HG02938 (cell line): ENCODE data around the gene TMEM131.

Experiments used
- ATAC-seq: cut with Tn5 transposase; IDR thresholded peaks from one replicate; pipeline ENCODE4 v1.9.1; 2021; ENCODE audit warnings: mild to moderate bottlenecking, moderate library complexity; ENCODE audit not compliant: unreplicated experiment

Gene TMEM131

DNA sequence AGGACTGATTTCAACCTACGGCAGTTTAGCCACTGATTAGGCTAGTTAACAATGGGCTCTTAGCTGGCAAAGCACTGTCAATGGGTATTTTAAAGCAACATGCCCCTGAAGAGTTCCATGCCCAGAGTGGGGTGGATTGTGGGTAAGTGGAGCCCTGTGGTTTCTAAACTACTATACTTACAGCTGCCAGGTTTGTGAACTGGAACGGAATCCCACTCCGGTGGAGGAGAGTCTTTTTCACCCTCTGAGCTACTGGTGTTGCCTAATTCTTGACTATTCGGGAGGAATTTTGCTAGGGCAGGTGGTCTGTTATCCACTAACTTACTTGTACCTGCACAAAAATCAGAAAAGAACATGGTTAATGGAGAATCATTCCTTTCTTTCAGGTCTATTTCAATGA, 229.8 kb downstream of the TMEM131 start:
- no peak for ATAC-seq

DNA sequence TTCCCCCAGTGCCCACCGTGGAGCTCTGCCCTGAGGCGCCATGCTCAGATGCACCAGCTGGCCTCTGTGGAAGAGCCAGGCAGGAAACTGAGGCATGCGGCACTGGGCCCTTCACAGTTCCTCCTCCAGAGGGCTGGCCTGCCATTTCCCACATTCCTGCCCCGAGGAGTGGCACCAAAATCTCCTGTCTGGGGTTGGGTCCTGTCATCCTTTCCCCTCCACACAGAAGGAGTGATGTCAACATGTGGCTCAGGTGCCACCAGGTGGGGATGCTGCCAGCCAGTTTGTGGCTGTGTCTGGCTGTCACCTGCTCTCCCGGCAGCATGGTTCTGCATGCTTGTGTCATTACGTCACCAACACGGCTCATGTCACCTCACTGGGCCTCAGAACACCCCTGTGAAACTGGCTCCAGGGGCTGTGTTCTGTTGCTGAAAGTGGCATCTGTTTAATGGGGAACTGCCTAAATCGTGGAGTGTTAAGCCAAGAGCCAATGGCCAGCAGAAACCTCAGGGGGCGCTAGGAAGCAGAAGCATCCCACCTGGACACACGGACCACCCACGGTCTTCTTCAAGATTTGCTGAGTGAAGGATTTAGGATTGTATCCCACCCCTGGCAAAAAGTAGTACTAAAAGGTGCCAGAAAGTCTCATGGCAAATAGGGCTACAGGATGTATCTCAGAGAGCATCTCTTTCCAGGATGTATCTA, 231.0 kb downstream of the TMEM131 start:
- no peak for ATAC-seq

DNA sequence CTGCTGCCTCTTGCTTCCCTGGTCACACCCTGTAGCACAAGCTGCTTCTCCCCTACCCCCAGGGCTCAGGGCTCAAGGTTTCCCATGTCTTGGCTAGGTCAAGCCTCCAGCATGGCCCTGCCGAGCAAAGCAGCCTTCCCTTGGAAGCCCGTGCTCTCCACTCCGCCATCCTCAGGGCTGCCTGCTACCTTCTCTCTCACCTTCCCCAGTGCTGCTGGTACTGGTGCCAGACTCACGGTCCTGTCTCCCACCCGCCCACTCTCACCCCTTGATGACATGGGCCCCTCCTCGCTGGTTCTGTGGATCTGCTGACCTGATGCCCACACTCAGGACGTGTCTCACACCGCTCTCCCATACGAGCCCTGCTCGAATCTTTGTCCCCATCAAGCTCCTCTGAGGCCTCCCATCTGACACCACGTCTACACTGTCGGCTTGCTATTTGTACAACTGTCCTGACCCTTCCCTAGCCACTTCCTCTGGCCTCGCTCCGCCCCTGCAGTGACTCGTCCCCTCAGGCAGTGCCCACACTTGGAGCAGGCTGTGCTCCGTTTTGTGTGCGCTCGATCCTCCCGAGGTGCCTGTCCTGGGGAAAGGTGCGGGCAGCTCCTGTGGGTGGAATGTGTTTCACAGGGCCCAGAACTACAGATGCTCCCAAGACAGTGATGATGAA, 232.4 kb downstream of the TMEM131 start:
- ATAC-seq = no peak

DNA sequence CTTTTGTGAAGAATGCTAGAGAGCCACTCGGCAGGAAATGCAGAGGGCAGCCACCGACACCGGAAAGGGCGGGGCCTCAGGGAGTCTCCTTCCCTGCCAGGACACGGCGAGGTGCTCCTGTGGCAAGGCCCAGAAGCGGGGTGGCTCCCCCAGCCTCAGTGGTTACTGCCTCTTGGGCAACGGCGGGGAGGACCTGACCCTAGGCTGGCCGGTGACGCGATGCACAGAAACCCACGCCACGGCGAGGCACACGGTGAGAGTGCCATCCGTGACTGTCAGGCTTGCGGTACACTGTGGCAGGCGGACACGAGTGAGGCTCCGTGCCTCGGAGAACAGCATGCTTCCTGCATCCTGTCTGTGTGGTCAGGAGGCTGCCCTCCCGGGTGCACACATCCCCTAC, 234.6 kb downstream of the TMEM131 start:
- ATAC-seq = no peak

DNA sequence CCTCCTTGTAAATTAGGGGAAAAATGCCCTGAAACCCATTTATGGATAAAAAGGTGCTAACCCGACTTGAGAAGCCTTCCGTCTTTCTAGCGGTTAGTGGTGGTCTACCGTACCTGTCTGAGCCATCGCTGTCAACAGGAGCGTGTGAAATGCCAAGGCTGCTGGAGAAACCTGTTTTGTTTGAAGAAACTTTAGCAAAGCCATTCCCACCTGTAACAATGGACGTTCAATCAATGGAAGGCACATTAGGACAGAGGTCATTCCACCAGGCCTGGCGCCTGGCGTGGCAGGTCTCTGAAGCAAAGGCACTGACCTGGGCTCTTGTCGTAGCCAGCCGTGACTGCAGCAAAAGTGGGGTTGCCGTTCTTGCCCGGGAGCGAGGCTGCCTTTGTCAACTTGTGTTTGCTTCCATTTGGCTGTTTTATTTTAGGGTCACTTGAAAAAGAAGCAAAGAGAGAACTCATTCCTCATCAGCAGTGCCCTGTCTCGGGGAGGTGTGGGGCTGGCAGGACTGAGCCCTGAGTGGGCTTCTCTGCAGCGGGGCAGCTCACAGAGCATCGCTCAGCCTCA, 235.2 kb downstream of the TMEM131 start:
- ATAC-seq = no peak

DNA sequence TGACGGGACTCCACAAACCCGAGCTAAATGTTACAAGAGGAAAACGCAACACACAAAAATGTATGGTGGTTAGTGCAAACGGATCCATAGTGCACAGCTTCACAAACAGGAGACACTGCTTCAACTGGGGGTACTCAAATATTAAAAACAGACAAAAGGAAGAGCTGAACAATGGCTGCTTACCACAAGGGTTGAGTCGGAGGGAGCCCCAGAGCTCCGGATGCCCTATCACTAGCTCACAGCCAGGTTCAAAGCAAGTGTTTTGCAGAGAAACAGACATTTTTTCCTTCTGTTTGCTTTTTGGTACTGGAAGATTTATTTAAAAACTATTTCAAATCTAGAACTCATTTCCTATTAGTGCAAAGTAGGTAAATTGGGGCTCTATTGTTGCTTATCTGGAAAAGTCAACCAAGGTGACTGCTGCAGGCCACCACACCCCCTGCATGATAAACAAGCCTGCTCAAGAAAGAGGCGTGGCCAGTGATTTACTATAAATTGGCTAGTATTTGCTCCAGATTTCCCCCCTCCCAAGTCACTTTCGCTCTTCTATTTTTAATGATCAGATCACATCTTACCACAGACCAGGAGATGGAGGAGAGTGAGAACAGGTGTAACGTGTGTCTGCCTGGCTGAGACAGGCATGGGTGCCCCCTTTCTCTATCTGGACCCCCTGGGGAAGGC, 235.9 kb downstream of the TMEM131 start:
- no peak for ATAC-seq

DNA sequence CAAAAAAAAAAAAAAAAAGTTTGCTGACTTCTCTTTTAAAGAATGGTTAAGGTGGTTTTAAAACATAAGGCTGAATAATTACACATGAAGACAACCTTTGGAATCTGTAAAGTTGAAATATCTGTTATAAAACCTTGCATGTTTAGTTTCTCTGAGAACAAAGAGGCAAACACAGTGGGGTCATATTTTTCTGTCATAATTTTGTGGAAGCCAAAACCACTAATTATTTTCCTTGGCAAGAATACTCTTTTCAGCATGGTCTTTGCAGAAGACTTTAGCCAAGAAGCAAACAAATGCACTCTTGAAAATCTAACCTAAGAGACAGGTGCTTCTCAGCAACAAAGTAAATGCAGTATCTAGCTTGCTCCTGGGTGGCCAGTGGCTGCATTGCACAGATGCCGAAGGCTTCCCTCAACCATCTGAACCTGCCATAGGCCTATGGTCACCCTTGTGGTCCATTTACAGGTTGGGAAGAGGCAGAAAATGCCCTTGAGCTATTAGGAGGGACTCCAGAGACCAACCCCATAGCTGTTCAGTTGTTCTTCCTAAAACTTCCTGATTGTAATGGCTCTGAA, 237.5 kb downstream of the TMEM131 start:
- no peak for ATAC-seq

DNA sequence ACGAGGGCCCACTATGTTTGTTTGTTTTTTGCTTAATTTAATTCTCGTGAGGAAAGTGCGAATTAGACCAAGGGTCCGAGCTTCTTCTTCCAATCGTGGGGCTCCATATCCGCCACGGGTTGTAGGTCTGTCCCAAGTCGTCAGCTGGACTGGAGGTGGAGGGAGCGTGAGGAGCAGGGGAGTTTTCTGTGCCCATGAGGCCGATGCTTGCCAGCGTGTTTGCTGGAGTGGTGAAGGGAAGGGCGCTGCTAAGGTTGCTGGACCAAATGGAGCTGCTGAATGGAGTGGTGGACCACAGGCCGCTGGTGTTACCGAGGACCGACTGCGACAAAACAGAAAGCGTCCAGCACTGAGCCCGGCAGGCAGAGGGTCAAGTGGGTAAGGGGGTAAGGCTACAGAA, 238.7 kb downstream of the TMEM131 start:
- no peak for ATAC-seq

DNA sequence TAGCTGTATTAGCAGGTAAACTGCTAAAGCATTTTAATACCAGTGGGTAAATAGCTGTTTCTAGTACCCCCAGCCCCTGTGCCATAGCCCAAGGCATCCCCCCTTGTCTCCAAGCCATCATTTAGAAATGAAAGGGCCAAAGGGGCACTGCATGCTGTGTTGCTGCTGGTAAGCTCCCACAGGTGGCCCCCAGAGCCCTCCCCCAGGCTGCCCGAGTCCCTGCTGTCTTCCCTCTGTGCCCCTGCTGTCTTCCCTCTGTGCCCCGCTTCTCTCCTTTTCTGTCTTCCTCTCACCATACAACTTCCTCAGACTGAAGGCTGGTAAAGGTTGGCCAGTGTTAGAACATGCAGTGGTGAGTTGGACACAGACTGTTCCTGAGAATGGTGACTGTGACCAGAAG, 240.3 kb downstream of the TMEM131 start:
- no peak for ATAC-seq

DNA sequence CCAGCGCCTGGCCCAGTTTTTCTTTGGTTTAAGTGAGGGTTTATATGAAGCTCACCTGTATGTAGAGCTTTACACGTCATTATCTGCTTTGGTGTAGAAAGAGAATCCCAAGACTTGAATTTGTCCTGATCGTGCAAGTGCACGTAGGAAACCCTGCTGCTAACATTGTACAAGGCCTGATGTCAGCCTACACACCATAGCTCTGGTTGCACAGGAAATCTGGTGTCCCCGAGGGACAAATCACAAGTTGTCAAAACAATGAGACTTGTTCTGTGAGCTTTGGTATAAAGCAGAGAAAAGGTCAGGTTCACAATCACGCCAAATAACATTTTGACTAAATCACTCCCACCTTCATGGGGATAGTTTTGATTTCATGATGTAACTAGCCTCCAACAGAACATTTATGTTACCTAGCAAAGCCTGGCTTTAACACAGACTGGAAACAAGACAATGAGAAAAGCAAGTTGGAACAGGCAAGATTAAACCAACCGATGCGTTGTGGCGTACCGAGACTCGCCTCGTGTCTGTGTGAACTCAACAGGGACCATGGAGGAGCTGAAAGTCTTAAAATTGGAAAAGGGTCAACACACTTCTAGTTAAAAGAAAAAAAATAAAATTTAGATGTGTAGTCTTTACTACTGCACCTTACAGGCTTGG, 240.9 kb downstream of the TMEM131 start:
- no peak for ATAC-seq

DNA sequence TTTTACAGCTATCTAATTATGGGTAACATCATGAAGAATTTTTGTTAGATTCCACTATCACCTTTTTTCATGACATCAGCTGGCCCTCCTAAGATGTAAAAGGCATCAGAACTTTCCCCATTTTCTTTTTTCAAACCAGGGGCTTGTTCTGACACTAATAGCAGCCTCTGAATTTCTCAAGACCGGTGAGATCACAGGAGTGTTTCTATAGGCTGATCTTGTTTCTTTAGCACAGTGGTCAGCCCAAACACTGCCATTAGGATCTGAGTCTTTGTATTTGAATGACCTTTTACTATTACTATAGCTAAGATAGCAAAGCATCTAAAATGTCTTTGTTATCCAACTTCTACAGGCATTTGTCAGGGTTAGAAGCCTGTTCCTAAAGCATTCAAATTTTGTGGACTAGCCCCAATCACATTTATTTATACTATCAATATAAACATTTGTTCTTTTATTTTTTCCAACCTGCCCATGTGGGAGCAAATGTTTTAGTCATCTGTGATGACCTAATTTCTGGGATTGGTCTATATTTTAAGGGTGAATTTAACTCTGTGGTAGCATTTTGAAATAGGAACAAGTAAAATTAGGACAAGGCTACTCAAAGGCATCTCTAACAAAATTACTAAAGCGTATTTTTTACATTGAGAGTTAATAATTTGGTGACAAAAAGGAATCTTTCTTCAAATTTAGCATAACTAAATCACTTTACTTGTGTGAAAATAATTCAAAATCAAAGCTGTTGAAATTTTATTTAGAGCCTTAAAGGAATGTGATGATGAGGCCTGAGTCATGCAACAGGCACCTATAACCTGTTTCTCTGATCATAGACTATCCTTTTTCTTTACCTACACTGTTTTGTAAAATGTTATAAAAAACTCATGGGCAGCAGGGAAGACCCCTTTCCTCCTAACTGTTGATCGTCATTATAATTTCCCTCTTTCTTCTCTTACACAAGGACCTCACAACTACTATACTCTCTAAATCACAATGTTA, 243.1 kb downstream of the TMEM131 start:
- no peak for ATAC-seq

DNA sequence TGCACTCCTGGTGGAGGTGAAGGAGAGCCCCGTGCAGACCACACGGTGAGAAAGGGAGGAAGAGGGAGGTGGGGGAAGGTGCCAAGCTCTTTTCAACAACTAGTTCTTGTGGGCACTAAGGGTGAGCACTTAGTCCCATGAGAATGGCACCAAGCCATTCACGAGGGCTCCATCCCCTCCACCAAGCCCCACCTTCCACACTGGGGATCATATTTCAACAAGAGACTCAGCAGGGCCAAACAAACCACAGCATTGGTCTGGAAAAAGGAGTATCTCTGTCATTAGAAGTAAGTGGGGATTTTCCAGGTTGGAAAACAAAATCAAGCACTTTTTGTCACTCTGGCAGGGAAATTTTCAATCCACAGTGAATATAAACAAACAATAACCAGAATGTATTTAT, 244.0 kb downstream of the TMEM131 start:
- no peak for ATAC-seq

DNA sequence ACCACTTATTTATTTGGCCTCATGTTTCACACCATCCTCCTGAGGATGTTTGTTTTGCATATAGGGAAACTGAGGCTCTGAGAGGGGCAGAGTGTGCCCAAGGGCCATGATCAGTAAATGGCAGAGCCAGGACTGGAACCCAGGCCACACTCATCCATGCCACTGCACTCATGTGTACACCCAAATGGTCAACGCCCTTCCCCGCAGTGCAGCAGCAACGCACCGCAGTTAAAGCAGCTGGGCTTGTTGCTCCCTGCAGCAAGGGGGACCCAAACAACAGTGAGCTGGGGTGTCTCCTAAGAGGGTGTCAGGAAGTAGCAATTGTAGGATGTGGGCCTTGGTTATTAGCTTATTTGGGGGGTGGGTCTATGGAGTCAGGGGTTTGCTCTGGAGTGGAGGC, 245.7 kb downstream of the TMEM131 start:
- ATAC-seq = no peak

DNA sequence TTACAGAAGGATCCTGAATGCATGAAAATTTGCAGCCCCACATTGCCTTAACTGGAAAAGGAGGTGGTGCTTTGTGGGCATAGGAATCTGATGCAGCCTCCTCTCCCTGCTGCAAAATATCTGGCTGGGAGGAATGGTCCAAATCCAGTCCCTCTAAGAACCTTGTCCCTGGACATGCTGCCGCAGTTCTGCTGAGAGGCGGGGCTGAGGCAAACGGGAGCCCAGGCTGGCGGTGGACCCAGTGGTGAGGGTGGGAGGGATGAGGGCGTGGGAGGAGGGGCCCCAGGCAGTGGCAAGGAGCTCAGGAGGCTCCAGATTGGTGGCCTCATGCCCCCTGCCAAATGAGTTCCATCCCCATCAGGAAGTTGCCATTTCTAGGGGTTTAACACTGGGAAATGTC, 246.2 kb downstream of the TMEM131 start:
- no peak for ATAC-seq

DNA sequence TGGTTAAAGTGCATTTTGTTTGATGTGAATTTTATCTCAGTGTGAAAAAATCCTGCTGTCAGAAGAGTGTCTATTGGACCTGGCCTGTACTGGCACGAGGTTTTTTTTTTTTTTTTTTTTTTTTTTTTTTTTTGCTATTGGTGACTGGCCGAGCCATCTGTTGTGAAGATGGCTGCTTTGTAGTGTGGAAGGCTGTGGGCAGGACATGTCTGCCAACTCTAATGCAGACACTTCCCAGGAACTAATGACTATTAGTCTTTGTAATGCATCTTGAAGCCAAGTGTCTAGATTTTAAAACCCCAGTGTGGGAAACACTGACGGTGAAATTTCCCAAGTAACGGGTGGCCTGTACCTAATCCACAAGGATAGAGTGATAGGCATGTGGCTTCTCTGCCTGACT, 248.0 kb downstream of the TMEM131 start:
- ATAC-seq = no peak

DNA sequence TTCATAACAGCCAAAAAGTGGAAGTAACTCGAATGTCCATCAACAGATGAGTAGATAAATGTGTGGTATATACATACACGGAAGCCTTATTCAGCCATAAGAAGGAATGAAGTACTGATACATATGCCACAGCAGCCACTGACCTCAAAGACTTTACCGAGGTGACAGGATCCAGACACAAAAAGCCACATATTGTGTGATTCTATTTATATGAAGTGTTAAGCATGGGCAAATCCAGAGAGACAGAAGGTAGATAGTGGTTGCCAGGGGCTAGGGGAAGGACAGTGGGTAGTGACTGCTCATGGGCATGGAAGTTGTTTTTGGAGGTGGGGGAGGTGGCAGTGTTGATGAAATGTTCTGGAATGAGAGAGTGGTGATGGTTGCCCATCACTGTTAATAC, 248.5 kb downstream of the TMEM131 start:
- ATAC-seq = no peak

DNA sequence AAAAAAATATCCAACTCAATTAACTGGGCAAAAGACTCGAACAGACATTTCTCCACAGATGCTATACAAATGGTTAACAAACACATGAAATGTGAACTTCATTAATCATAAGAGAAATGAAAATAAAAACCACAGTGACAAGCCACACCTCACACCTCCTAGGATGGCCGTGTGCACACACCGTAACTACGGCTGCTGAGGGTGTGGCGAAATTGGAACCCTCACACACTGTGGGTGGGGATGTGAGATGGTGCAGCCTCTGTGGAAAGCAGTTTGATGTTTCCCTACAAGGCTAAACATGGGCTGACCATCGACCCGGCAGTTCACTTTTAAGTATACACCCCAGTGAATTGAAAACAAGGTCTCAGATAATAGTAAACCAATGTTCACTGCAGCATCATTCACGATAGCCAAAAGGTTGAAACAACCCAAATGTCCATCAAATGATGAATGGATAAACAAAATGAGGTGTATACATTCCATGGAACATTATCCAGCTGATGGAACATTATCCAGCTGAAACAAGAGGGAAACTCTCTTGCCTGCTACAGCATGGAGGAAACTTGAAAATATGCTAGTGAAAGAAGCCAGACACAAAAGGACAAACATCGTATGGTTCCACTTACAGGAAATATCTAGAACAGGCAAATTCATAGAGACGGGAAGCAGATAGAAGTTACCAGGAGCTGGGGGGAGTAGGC, 250.1 kb downstream of the TMEM131 start:
- ATAC-seq = no peak

DNA sequence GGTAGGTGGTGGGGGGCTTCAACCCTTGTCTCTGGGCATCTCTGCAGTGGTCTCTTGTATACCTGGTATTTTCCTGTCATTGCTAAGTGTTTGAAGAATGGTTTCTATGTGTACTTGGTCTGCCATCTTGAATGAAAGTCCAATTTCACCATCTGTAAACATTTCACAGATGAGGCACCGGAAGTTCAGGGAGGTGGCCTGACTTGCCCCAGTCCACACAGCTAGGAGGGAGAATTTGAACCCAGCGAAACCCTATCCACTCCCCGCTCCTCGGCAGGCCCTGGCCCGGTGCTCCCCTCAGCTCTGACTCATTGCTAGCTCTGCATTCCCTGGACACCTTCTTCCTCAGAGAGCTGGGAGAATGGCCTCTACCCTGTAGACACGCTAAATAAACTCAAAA, 251.8 kb downstream of the TMEM131 start:
- no peak for ATAC-seq

DNA sequence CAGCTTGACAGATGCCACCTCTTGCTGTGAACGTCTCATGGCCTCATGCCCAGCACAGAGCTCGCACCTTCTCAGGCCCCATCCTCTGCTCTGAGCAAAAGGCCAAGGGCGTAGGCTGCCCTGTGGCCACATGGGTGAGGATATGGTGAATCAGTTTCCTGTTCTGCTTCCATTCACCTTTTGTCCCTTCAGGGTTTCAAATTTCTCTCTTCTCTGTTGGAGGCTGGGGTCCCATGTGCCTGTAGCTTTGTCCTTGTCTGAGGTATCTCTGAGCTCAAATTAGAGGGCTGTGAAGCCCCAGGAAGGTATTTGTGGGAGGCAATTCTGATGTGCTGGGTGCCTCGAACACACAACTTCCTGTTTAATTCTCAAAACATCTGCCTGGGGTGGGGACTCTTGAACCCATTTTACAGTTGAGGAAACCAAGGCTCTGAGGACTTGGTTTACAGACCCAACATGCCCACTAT, 253.3 kb downstream of the TMEM131 start:
- ATAC-seq = no peak
